HG02840 (cell line): Measurements from ENCODE around the gene PLEKHD1.
"Not testable (repeated sequence)": the region's sequence is repeated elsewhere in the genome, so short reads cannot be mapped to it uniquely, and the experiment has no call there.

Experiments
- ATAC-seq: cut with Tn5 transposase; IDR thresholded peaks from one replicate; pipeline ENCODE4 v1.9.1; 2021; ENCODE audit warnings: mild to moderate bottlenecking, moderate library complexity, moderate number of reproducible peaks; ENCODE audit not compliant: unreplicated experiment, low FRiP score

PLEKHD1 gene

GRCh38 chr14:69480136-69480535 lies 4.4 kb upstream of the PLEKHD1 start:
- ATAC-seq: no peak

GRCh38 chr14:69481815-69482568 lies 2.5 kb upstream of the PLEKHD1 start:
- peak; percentile 66 for ATAC-seq

DNA sequence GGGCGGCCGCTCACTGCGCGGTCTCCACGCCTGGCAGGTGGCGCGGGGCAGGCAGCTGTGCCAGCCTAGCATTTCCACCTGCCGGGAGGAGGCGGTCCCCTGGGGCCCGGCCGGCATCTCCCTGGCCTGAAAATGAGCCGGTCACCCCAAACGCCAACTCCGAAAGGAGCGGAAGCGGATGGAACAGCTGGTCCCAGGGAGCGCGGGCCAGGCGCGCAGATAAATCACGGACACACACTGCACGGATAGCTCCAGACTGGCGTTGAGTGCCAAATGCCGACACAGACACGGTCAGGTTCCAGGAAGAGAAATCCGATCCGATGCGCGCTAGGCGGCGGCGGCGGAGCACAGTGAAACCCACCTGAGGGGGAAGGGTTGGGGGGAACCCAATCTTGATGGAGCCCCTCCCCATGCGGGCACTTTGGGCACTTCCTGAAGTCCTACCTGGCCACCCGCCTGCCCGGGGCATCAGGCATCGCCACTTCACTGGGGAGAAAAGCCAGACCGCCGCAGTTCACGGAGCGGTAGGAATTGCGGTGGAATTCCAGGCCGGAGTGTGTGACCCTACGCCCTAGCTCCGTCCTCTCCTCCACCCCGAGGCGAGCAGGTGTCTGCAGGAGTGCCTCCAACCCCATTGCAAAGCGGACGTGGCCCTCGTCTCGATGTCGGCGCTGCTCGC lies 624 bp upstream of the PLEKHD1 start:
- ATAC-seq: no peak

GRCh38 chr14:69485315-69485660 lies 760 bp downstream of the PLEKHD1 start:
- ATAC-seq: no peak

DNA sequence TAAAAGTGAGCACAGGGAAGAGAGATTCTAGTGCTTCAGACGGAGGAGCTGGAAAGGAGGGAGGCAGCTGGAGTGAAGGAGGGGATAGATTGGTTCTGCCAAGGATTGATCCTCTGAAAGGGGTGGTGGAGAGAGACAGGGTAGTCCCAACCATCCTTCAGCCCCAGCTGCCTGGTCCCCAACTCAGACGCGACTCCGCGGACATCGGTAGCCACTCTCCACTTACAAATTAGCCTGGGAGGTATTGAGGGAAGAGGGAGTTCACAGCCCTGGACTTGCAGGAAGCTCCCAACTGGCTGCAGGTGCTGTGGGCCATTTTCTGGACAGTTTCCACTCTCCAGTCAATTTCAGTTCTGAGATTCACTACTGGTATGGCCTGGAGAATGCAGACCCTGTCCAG lies 1.2 kb downstream of the PLEKHD1 start:
- ATAC-seq: no peak

DNA sequence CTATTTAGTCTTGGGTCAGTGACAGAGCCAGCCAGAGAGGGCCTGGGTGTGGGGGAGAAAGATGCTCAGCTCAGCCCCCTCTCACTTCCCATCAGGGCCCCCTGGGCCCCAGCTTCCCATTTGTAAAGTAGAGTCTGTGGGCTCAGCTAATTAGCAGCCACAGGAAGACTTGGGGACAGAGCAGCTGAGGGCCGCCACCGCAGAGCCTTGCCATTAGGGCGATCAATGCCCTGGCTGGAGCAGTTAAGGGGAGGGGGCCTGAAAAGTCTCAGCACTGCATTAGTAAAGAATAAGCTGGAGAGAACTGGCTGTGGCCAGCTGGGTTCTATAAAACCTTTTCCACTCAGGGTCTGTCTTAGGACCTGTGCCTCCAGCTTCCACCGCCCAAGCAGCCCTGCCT lies 2.7 kb downstream of the PLEKHD1 start:
- no peak for ATAC-seq

DNA sequence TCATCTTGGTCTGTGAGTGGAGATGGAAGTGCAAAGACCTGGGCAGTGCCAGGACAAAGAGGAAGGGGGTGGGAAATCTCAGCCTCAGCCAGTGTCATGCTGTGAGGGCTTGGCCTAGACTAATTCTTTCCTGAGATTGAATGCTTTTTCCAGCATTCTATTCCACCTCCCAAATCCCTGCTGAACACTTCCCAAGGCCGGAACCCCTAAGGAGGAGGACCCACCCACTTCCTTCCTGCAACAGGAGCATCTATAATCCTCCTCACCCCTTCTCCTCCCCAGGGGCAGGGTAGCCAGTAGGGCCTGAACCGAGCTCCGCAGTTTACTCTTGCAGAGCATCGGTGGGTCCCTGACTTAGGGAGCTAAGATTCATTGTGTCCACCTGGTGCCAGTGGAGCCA lies 3.2 kb downstream of the PLEKHD1 start:
- ATAC-seq: no peak

DNA sequence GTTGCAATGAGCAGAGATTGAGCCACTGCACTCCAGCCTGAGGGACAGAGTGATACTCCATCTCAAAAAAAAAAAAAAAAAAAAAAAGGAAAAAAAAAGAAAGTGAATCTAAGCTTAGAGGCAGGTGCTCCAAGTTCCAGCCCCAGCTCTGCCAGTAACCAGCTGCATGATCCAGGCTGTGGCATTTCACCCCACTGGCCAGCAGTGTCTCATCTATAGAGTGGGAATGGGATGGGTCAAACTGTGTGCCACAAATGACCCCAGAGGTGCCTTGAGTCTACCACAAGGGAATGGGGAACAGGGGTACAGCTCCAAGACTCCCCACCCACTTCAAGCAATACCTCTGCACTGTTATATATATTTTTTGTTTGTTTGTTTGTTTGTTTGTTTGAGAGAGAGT lies 5.0 kb downstream of the PLEKHD1 start:
- ATAC-seq: no peak

GRCh38 chr14:69490219-69490918 lies 5.8 kb downstream of the PLEKHD1 start:
- ATAC-seq: no peak

DNA sequence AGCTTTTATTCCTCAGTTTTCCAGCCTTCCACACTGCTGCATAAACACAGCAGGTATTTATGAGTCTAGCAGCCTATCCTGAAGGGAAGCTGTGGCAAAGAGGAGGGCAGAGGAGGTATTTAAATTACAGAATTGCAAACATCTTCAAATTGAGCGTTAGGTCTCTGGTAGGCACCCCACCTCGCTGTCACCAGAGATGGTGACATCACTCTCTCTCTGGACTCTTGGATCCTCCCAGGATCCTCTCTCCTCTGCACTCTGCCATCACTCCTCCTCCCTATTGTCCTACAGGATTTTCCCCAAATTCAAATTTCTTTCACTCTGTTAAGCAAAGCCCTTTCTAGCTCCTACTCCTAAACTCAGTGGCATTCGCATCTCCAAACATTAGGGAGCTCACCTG lies 6.7 kb downstream of the PLEKHD1 start:
- ATAC-seq: no peak

GRCh38 chr14:69493038-69493437 lies 8.5 kb downstream of the PLEKHD1 start:
- no peak for ATAC-seq

- ATAC-seq: no peak
These were observed 9.3 kb downstream of the PLEKHD1 start for GRCh38 chr14:69493791-69494190.

- ATAC-seq: no peak
These were observed 10.9 kb downstream of the PLEKHD1 start for GRCh38 chr14:69495341-69495921.

GRCh38 chr14:69497866-69498265 lies 13.3 kb downstream of the PLEKHD1 start:
- not testable (repeated sequence) for ATAC-seq

DNA sequence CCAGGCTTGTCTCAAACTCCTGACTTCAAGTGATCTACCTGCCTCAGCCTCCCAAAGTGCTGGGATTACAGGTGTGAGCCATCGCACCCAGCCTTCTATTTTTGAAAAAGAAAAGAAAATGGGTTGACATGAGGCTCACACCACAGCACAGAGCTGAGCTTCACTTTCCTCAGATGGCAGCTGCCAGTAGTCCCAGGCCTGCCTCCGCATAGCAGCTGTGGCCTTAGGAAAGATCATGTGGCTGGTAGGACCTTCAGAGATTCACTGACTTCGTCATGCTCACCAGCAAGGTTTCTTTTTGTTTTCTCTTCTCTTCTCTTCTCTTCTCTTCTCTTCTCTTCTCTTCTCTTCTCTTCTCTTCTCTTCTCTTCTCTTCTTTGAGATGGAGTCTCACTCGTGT lies 13.8 kb downstream of the PLEKHD1 start:
- ATAC-seq: not testable (repeated sequence)

- ATAC-seq: no peak
These were observed 14.9 kb downstream of the PLEKHD1 start for GRCh38 chr14:69499436-69499835.

- no peak for ATAC-seq
These were observed 15.6 kb downstream of the PLEKHD1 start for GRCh38 chr14:69500096-69500495.

GRCh38 chr14:69500736-69501135 lies 16.2 kb downstream of the PLEKHD1 start:
- no peak for ATAC-seq

DNA sequence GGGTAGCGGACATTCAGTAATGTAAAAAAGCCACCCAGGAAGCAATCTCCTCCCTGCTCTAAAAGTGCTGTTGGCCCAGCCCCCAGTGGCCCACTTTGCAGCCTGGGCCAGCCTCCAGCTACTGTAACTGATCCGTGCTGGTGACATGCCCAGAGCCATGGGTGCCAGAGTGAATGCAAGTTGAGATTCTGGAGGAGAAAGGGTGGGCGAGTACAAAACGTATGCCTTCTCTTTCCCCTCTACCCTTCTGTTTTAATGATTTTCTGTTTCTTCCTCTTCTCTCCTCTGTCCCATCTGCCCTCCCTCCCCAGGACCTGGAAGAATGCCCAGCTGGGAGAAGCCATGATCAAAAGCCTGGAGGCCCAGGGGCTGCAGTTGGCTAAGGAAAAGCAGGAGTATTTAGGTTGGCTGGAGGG lies 16.9 kb downstream of the PLEKHD1 start:
- ATAC-seq: no peak

DNA sequence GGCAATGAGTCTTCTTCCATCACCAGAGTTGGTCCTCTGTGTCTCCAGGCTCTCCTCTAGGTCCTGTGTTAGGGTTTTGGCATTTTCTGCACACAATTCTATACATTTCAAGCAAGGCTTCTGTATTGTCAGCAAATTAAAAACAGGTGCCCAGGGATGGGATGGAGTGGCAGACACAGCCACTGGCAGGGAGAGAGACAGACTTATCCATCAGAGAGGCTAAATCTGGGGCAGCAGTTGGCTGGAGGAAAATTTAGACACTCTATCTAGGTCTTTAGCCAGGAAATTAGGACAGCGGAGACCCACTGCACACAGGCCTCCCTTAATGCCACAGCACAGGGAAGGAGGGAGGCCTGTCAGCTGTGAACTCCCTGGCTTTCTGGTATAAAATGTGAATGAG lies 20.2 kb downstream of the PLEKHD1 start:
- no peak for ATAC-seq
